Activated gamma-delta T cell (primary cell): ENCODE results near the gene NDFIP2.

Experiments used
- DNase-seq: peaks from one replicate; lab custom pipeline; 2025; lab: John Stamatoyannopoulos, UW
- total RNA-seq, 2 donors: gene quantifications; one replicate each; lab custom pipeline; 2026; lab: John Stamatoyannopoulos, UW

Gene NDFIP2
- 6.7 to 8.6 reads per million in 2 donors for total RNA-seq

DNA sequence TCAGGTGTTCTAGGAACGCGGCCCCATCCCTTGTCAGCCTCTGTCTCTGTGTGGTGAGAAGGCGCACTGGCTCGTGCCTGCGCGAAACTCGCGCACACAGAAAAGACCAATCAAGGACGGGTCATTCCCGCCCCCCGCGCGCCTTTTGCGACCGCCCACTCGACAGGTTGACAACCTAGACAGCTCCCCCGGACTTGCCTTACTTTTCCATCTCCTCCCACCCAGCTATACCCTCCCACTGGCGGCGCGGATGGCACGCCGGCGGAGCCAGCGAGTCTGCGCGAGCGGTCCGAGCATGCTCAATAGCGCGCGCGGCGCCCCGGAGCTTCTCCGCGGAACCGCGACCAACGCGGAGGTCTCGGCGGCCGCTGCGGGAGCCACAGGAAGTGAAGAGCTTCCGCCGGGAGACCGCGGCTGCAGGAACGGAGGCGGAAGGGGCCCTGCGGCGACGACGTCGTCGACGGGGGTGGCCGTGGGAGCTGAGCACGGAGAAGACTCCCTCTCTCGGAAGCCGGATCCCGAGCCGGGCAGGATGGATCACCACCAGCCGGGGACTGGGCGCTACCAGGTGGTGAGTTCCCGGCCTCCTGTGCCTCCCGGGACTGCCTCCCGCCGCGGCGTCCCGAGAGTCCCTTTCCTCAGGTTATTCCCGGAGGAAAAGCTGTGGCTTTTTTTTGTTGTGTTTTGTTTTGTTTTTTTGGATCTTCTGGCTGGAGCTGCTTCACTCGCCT lies at the start of gene NDFIP2:
TSS of gene NDFIP2 (plus strand) at position 202 of the 731 bp plus-strand sequence. CDS start at position 251, 49 bp downstream.
- peak; percentile 86 for DNase-seq

GRCh38 chr13:79432086-79432485 lies 48.9 kb upstream of the NDFIP2 start:
- DNase-seq: no peak

- peak; percentile 4 for DNase-seq
Observed at GRCh38 chr13:79432992-79433391, 48.0 kb upstream of the NDFIP2 start.

DNA sequence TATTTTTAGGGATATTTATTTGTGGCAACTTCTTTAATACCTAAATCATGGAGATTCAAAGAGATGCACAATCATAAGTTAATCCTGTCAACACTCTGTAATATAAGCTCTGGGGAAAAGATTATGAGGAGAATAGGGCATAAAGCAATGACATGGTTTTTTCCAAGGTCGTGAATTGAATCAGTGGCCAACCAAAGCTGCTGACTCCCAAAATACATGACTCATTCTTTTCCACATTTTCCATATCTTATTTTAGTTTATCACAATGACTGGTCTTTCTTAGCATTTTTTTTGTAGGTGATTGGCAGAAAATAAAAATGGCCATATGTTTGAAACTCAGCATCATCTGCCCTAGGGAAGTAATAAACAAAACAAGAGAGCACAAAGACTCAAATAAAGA lies 46.4 kb upstream of the NDFIP2 start:
- DNase-seq: no peak

- no peak for DNase-seq
Observed at GRCh38 chr13:79435561-79435990, 45.4 kb upstream of the NDFIP2 start.

DNA sequence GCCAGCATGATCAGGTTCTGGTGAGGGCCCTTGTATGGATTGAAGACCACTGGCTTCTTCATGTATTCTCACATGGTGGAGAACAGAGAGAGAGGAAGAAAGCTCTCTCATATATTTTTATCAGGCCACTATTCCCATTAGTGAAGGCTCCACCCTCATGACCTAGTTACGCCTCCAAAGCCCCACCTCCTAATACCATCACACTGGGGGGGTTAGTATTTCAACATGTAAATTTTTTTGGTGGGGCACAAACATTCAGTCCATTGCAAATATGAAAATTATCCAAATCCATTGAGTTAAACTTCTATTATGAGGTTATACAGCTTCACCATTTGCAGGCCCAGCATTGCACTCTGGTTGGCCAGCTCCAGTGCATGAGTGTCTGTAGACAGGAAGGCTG lies 41.7 kb upstream of the NDFIP2 start:
- no peak for DNase-seq

DNA sequence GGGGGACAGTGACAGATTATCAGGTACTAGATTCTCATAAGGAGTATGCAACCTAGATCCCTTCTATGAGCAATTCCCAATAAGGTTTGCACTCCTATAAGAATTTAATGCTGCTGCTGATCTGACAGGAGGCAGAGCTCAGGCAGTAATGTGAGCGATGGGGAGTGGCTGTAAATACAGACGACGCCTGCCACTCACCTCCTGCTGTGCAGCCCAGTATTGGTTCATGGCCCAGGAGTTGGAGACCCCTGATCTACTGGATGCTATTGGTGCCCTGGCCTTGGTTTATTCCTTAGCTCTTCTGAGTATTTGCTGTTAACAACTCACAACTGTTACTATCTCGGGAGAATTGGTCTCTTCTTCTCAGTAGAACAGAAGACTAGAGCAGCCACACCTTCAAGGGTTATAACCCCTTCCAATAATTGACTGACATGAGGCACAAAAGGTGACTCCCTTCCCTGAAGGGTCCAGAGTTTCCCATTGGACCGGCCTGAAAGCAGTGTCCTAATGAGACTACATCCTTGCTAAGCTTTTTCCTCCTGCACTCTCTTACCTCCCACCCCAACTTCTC lies 39.9 kb upstream of the NDFIP2 start:
- DNase-seq: no peak

GRCh38 chr13:79442221-79442620 lies 38.7 kb upstream of the NDFIP2 start:
- DNase-seq: no peak

DNA sequence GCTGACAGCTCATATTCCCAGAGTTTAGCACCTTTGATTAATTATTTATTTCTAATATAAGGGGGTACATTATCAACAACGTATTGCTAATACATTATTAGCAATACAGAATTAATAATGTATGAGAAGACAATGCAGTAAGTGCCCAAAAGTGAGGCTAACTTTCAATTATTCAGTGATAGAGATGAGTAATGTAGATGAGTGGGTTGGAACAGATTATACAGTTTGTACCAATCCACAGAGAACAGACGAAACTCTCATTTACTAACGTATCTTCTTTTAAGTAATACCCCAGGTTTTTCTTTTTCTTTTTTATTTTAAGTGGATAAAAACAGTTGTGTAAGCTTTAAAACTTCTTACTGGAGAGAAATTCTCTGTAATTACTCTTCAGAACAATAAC lies 38.2 kb upstream of the NDFIP2 start:
- no peak for DNase-seq

DNA sequence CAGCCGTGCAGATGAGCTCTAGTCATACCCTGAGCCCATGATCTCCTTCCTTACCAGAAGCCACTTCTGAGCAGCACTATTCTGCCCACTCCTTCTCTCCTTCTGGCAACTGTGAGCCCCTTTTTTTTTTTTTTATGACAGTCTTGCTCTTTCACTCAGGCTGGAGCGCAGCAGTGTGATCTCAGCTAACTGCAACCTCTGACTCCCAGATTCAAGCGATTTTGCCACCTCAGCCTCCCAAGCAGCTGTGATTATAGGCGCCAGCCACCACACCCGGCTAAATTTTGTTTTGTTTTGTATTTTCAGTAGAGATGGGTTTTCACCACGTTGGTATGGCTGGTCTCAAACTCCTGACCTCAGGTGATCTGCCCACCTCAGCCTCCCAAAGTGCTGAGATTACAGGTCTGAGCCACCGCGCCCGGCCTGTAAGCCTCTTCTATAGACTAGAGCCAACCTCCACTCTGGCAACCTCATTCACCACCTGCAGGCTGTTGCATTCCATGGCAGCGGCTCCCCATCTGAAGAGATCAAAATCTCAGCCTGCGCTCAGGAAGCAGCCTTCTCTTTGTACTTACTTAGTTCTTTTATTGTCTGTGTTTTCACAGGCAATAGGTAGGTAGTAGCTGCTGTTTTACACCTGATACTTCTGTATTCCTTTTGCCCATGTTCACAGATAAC lies 34.8 kb upstream of the NDFIP2 start:
- no peak for DNase-seq

DNA sequence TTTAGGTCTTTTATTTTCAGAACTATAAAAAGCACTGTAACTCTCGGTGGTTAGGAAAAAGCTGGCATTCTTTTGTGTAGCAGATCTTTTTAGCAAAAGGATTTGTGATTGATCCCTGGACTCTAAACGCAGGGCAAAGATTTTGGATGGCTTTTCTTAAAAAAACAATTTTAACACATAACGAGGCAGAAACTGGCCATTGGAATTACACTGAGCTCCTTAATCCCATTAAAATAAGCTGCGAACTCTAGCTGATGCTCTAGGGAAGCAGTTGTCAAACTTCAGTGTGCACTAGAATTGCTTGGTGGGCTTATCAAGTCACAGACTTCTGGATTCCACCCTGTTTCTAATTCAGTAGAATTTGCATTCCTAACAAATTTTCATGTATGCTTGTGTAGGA lies 33.8 kb upstream of the NDFIP2 start:
- DNase-seq: no peak

DNA sequence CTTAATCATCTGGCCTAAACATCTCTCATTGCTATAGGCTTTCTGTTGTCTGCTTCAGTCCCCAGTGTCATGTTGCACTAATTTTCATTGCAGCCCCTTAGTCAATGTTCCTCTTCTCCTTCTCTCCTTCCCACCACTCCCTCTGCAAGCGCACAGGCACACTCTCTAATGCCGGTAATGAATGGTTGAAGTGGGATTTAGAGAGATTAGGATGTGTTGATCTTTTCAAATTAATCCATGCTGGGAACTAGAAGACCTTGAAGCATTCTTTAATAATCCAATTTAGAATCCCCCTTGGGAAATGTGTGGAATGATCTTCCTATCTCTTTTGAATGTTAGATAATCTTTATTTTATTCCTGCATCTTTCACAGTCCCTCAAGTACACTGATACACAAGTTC lies 33.2 kb upstream of the NDFIP2 start:
- no peak for DNase-seq

DNA sequence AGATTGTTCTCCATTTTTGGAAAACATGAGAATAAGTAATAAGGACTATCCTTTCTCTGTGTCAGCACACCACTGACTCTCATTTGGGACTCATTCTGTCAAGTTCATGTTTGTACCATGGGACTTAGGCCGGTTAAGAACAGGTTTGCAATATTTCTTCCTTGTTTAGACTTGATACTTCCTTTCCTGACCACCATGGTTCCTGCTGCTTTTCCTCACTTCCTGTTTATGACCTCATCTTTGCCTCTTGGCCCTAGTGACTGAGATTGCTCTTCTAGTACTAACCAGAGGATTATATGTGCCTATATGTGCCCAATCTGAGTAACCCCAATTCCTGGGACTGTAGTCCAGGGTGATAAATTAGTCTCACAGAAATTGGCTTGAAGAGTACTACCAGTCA lies 32.5 kb upstream of the NDFIP2 start:
- DNase-seq: no peak

- no peak for DNase-seq
Observed at GRCh38 chr13:79450110-79450509, 30.8 kb upstream of the NDFIP2 start.

DNA sequence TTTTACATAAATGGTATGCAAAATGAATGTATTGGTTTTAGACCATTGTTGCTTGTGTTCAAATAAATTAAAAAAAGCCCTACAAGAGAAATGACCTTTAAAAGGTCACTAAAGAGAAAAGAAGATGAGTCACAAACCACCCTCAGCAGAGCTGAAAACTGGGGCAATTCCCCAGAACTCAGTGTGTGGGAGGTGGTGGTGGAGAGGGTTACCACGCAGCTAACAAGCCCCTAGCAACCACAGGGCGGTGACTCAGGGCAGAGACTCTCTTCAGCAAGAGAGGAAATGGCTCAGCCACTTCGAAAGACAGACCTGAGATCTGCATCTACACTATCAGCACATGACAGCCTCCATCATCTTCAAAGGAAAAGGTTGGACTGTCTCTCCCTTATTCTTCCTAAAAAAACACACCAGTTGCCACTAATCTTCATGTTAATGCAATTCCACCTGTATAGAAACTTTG lies 29.4 kb upstream of the NDFIP2 start:
- no peak for DNase-seq

DNA sequence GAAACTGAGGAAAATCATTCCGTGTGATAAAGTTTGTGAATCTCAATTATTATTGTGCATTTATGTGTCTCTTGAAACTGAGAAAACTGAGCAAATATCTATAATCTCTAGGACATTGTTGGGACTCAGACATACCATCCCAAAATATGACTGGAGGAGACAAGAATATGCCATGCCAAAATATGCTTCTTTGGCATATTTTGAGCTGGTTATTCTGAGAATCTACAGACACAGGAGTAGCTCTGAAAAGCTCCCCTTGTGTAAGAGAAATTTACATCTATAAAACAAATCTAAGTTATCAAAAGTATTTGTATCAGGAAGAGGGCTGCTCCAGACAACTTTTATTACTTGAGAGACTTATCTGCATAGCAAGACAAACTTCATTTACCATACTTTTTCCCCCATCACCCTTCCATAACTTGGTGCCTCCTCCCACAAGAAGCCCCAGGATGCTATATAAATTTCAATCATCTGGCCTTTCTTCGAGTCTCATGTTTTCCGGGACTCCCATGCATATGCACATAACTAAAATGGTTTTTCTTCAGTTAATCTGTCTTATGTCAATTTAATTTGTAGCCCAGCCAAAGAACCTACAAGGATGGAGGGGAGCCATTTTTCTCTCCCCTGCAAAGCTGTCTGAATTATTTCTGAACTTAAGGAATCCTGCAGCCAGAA lies 28.6 kb upstream of the NDFIP2 start:
- no peak for DNase-seq

DNA sequence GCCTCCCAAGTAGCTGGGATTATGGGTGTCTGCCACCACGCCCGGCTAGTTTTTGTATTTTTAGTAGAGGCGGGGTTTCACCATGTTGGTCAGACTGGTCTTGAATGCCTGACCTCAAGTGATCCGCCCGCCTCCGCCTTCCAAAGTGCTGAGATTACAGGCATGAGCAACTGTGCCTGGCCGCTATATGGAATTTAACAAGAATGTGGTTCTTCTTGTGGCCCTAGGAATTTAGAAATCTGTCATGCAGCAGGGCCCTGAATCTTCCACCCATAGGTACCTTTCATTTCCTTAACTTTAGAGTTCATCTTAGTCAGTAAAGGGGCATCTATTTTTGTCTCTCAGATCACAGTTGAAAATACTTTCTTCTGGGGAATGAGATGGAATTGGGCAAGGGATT lies 25.6 kb upstream of the NDFIP2 start:
- DNase-seq: no peak

GRCh38 chr13:79456051-79456450 lies 24.9 kb upstream of the NDFIP2 start:
- no peak for DNase-seq

DNA sequence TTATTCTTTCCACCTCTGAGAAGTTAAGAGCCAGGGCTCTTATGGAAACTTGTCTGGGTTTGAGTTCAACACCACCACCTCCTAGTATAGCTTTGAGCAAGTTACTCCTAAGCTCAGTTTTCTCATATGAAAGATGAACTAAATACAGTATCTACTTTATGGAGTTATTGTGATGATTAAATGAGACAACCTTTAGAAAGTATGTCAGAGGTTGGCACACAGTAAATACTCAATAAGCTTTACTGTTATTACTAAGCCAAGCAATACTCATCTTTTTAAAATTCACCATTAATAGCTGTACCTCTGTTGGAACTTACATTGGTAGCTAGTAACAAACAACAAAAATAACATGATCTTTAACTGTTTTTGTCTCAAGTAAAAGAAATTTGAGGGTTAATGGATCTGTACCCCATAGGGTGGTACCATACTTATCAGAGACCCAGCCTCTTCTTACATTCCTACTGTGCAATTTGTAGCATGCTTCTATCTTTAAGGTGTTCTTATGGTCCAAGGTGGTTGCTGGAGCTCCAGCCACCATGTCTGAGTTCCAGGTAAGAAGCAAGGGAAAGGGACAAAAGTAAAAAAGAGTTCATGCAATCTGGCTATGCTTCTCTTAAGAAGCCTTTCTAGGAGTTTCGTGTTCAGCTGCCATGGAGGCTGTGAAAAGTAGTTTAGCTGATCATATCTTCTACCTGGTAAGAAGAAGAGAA lies 24.1 kb upstream of the NDFIP2 start:
- DNase-seq: no peak

- DNase-seq: no peak
Observed at GRCh38 chr13:79457390-79457789, 23.6 kb upstream of the NDFIP2 start.

- DNase-seq: no peak
Observed at GRCh38 chr13:79457948-79458347, 23.0 kb upstream of the NDFIP2 start.

GRCh38 chr13:79458436-79458835 lies 22.5 kb upstream of the NDFIP2 start:
- DNase-seq: no peak
